Stimulated activated CD4-positive, alpha-beta T cell treated with anti-CD3 and anti-CD28 coated beads, Interleukin-15, amount 100 ng/mL, for 1 hour (primary cell): ENCODE measurements around the gene SNPH.
"Not testable (repeated sequence)": the region's sequence is repeated elsewhere in the genome, so short reads cannot be mapped to it uniquely, and the experiment has no call there.

Experiments used
- DNase-seq, 2 donors: peaks; one replicate each; pipeline ENCODE4 v3.0.0-alpha.2; 2020; ENCODE audit warnings: low read depth in 1 of 2, low spot score in 1 of 2

The SNPH gene, protein sequence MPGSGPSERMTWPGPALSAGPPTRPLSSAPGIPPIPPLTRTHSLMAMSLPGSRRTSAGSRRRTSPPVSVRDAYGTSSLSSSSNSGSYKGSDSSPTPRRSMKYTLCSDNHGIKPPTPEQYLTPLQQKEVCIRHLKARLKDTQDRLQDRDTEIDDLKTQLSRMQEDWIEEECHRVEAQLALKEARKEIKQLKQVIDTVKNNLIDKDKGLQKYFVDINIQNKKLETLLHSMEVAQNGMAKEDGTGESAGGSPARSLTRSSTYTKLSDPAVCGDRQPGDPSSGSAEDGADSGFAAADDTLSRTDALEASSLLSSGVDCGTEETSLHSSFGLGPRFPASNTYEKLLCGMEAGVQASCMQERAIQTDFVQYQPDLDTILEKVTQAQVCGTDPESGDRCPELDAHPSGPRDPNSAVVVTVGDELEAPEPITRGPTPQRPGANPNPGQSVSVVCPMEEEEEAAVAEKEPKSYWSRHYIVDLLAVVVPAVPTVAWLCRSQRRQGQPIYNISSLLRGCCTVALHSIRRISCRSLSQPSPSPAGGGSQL

GRCh38 chr20:1266167-1266973 lies at the start of gene SNPH:
Gene SNPH (plus strand): TSS chr20:1266294. CDS start chr20:1296240, 29,946 bp downstream.
- peak; percentile 44 to 58 for DNase-seq

GRCh38 chr20:1216527-1217427 lies 49.3 kb upstream of the SNPH start:
- not testable (repeated sequence) for DNase-seq

DNA sequence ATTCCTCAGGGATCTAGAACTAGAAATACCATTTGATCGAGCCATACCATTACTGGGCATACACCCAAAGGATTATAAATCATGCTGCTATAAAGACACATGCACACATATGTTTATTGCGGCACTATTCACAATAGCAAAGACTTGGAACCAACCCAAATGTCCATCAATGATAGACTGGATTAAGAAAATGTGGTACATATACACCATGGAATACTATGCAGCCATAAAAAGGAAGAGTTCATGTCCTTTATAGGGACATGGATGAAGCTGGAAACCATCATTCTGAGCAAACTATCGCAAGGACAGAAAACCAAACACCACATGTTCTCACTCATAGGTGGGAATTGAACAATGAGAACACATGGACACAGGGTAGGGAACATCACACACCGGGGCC lies 43.3 kb upstream of the SNPH start:
- not testable (repeated sequence) for DNase-seq

DNA sequence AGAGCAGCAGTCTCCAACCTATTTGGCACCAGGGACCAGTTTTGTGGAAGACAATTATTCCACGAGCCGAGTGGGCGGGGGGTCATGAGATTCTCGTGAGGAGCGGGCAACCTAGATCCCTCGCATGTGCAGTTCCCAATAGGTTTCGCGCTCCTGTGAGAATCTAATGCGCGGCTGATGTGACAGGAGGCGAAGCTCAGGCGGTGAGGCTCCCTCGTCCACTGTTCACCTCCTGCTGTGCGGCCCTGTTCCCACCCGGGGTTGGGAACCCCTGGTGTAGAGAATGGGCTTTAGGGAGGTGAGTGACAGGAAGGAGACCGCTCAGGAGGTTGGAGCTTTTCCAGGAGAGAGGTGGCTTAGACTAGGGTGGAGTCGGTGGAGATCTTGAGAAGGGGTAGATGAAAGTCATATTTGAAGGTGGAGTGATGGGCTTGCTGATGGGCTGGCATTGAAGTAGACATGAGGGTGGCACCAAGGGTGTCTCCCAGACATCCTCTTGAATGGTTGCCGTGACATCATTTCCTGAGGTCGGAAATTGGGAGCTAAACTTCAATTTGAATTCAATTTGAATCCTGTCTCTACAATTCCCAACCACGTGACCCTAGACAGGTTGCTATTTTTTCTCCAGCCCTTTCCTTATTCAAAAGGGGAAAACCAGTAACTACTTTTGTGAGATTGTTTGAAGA lies 41.7 kb upstream of the SNPH start:
- no peak for DNase-seq

DNA sequence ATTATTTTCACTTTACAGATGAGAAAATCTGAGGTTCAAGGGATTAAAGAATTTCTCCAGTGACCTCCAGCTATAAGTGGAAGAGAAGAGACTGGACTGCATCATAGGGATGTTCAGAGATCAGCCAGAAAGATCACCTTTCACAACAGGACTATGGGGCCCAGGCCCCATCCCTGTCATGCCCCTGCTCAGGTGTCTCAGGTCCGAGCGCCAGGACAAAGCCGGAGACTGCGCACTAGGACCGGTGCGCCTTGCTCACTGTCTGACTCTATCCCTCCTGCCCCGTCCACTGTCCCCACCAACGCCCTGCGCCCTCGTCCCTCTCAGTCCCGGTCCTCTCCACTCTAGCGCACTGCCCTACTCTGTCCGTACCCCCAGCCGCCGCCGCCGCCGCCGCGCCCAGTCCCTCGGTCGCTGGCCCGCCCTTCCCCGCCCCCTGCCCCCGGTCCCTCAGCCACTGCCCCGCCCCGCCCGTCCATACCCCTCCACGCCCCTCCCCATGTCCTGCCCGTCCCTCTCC lies 40.8 kb upstream of the SNPH start:
- no peak for DNase-seq

GRCh38 chr20:1225783-1226654 lies 40.1 kb upstream of the SNPH start, which contains the start of gene RAD21L1:
Gene RAD21L1 (plus strand): TSS chr20:1226044. CDS start chr20:1228454, 2,410 bp downstream.
- peak; percentile 68 to 77 for DNase-seq

DNA sequence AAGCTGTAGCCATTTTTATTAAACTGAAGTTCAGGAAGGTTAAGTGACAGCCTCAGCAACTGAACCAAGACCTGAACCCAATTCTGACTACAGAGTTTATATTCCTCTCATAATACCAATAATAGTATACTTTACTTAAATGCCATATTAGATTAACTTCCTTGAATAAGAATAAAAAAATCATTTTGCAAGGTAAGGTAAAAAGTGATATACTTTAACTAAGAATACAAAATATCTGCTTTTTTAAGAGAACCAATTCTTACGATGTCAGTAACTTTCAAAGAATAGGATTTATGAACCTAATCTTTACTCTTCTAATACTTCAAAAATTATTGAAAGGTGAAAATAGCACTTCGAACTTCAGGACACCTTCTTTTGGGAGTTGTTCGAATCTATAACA lies 36.6 kb upstream of the SNPH start:
- DNase-seq, result no peak

DNA sequence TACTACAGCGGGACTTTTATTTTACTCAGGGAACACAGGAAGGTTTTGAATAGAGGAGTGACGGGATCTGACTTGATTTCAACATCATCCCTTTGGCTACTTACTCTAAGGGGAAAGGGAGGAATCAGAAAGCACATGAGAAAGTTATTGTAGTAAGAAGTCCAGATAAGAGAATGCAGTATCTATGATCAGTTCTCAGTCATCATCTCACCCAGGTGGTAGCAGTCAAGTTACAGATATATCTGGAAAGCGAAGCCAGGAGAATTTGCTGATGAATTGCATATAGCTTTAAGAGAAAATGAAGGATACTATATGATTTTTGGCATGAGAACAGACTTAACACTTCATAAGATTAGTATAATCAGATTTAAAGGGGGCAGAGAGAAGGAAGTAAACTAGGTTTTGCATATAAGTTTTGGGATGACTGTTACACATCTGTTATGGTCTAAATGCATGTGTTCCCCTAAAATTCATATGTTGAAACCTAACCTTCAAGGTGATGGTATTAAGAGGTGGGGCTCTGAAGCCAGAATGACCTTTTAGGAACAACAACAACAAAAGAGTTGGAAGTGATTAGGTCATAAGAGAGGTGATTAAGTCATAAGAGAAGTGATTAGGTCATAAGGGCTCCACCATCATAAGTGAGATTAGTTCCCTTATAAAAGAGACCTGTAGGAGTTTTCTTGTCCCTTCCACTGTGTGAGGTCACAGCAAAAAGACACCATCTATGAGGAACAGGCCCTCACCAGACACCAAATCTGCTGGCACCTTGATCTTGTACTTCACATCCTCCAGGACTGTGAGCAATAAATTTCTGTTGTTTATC lies 33.6 kb upstream of the SNPH start:
- DNase-seq, result no peak

DNA sequence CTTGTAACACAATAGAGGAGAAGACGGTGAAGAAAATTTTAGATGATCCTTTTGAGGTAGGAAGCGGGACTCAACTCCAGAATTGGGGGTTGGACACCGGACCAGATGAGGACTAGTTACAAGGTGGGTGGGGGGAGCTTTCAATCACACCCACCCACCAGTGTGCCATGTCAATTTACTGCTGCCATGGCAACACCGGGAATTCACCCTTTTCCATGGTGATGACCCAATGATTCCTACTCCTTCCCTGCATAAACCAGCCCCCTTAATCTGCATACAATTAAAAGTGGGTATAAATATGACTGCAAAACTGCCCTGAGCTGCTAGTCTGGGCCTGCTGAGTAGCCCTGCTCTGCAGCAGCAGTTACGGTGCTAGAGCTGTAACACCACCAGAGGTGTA lies 25.5 kb upstream of the SNPH start:
- no peak for DNase-seq

DNA sequence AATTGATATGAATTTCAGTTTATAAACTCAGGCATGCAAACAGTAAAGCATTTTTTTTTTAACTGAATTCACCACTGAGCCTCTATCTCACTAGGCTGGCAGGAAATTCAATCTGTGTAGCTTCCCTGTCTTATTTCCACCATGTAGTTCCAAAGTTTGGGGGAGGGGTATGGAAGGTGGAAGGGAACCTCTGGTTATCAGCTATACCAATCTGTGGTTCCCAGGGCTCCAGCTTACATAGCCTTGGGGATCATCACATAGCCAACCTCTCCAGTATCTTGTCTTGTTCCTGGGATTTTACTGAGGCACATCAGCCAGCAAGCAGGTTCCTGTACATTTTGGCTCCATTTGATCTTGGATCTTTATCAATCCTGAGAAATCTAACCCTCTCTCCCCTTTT lies 24.6 kb upstream of the SNPH start:
- DNase-seq, result no peak

- DNase-seq, result no peak
These were observed 24.0 kb upstream of the SNPH start for GRCh38 chr20:1242099-1242498.

GRCh38 chr20:1242530-1242929 lies 23.6 kb upstream of the SNPH start:
- DNase-seq, result no peak

GRCh38 chr20:1245578-1245977 lies 20.5 kb upstream of the SNPH start:
- DNase-seq, result no peak

DNA sequence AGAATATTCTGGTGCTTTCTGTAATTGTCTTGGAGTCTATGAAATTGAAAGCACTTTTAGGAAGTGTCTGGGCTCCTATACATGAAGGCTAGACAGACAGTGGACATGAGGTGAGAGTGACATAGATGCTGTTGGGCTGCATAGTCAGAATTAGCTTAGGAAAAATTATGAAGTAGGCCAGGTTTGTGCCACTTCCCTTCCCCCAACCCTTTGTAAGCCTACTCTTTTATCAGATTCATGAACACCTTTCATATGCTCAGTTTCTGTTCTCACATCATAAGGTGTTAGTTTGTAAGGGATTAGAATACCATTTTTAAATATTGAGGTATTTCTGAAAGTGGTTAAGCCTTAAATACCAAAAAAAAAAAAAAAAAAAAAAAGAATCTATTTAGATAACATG lies 18.4 kb upstream of the SNPH start:
- no peak for DNase-seq

DNA sequence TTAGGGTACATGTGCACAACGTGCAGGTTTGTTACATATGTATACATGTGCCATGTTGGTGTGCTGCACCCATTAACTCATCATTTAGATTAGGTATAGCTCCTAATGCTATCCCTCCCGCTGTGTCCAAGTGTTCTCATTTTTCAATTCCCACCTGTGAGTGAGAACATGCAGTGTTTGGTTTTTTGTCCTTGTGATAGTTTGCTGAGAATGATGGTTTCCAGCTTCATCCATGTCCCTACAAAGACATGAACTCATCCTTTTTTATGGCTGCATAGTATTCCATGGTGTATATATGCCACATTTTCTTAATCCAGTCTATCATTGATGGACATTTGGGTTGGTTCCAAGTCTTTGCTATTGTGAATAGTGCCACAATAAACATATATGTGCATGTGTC lies 15.8 kb upstream of the SNPH start:
- DNase-seq, result not testable (repeated sequence)

DNA sequence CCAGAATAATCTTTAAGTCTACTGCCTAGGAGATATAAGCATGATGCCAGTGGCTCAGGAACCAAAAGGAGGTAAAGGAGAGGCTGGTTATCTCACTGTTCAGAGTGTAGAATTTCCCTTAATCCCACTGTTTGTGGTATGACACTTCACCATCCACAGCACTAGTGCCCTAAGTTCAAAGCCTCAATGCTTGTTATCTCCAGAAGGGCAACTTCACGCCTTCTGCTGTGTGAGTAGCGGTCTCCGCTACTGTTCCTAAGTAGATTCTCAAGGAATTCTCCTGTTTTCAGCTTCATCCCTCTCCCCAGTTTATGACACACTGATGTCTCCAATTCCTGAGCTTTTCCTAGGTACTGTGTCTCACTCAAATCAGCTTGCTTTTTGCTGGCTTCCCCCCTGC lies 13.7 kb upstream of the SNPH start:
- no peak for DNase-seq

- DNase-seq, result no peak
These were observed 11.8 kb upstream of the SNPH start for GRCh38 chr20:1254254-1254653.

- DNase-seq, result no peak
These were observed 10.4 kb upstream of the SNPH start for GRCh38 chr20:1255675-1256074.
